ENCODE data around the gene NANOS2. TPM values are rescaled to one million over a fixed set of nuclear protein-coding genes. Genes with fewer than 3 reads are reported as not detected.

NANOS2 gene
- total and polyA plus RNA-seq, 2 of the 13 experiments (the other 11 are each of a cell fraction or from before 2014, with no cell fraction given) = not detected

DNA sequence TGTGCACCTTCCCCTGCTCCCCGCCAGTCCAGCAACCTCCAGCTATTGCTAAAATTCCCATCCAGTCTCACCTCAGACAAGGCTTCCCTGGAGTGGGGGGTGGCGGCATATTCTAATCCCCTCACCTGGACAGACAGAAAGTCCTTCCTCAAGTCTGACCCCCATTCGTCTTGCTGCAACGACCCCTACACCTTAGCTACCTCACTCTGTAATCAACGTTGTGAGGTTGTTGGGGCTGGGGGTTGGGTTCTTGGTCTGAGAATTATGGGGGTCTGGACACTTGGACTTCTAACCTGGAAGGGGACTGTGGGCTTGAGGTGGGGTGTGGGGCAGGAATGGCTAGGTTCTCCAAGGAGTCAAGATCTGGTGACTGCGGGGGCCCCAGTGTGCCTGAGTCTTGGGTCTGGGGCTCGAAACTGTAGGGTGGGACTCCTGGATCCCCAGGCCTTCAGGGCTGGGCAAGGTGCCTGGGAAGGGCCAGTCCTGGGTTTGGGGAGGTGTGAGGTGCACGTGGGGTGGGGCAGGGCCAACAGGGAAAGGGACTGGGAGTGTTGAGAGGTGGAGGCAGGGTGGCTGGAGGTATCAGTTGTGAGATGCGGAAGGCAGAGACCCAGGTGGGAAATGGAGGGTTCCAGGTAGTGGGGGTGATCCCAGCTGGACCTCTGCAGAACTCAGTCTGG, 49.2 kb downstream of the NANOS2 start (continued):
- TF ChIP-seq, protein P1, sequence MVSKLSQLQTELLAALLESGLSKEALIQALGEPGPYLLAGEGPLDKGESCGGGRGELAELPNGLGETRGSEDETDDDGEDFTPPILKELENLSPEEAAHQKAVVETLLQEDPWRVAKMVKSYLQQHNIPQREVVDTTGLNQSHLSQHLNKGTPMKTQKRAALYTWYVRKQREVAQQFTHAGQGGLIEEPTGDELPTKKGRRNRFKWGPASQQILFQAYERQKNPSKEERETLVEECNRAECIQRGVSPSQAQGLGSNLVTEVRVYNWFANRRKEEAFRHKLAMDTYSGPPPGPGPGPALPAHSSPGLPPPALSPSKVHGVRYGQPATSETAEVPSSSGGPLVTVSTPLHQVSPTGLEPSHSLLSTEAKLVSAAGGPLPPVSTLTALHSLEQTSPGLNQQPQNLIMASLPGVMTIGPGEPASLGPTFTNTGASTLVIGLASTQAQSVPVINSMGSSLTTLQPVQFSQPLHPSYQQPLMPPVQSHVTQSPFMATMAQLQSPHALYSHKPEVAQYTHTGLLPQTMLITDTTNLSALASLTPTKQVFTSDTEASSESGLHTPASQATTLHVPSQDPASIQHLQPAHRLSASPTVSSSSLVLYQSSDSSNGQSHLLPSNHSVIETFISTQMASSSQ (IDR thresholded peaks at IDR 0.05; ENCODE audit: low read depth) = no peak
- TF ChIP-seq, protein P1 (CRISPR knock-in tag; IDR thresholded peaks at IDR 0.05; ENCODE audit: borderline replicate concordance) = no peak
- TF ChIP-seq MLLT10 (CRISPR knock-in tag; IDR thresholded peaks at IDR 0.05) = no peak
- no peak for TF ChIP-seq HNF4G (IDR thresholded peaks at IDR 0.05; ENCODE audit: borderline replicate concordance, low read depth, low read length)
- TF ChIP-seq HNF4G (CRISPR knock-in tag; IDR thresholded peaks at IDR 0.05; ENCODE audit: borderline replicate concordance, low read depth) = no peak
- 0 out of 2 replicates have a peak, but pooled peaks have one; percentile 7 for TF ChIP-seq ZNF713 (CRISPR knock-in tag; IDR thresholded peaks at IDR 0.05)
- TF ChIP-seq ZNF12 (CRISPR knock-in tag; IDR thresholded peaks at IDR 0.05) = no peak
- TF ChIP-seq ZNF749 (CRISPR knock-in tag; IDR thresholded peaks at IDR 0.05; ENCODE audit: borderline replicate concordance) = no peak
- TF ChIP-seq ZNF644 (CRISPR knock-in tag; IDR thresholded peaks at IDR 0.05; ENCODE audit: low read depth) = no peak
- no peak for TF ChIP-seq ZNF260 (CRISPR knock-in tag; IDR thresholded peaks at IDR 0.05; ENCODE audit: borderline replicate concordance, low read depth)
- no peak for TF ChIP-seq ZNF337 (CRISPR knock-in tag; IDR thresholded peaks at IDR 0.05; ENCODE audit: borderline replicate concordance, low read depth)
- TF ChIP-seq SALL2 (CRISPR knock-in tag; IDR thresholded peaks at IDR 0.05) = no peak
- TF ChIP-seq TBP (CRISPR knock-in tag; IDR thresholded peaks at IDR 0.05) = no peak
- no peak for TF ChIP-seq HDAC6 (IDR thresholded peaks at IDR 0.05; ENCODE audit: low read depth, low read length)
- TF ChIP-seq RXRB (CRISPR knock-in tag; IDR thresholded peaks at IDR 0.05; ENCODE audit: borderline replicate concordance) = no peak
- TF ChIP-seq ZBTB2 (CRISPR knock-in tag; IDR thresholded peaks at IDR 0.05; ENCODE audit: low read depth) = no peak
- TF ChIP-seq JARID2 (CRISPR knock-in tag; IDR thresholded peaks at IDR 0.05; ENCODE audit: insufficient replicate concordance) = no peak

Measured in HepG2 (cell line).